ENCODE results near the gene PKNOX2.

Gene PKNOX2

GRCh38 chr11:125345421-125346178 lies 181.0 kb downstream of the PKNOX2 start:
- DNase-seq = peak; percentile 64

DNA sequence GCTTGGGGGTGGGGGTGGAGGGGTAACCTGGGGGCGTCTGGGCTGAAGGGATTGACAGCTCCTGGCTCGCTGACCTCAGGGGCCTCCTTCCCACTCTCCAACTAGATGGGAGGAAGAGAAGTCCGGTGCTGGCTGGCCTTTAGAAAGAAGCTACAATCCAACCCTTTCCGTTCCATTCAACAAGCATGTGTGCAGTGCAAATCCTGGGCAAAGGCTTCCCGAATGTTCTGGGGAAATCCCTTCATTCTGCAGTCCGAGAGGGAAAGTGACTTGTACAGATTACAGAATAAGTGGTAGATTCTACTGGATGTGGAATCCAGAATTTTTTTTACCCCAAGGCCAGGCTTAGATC lies 181.6 kb downstream of the PKNOX2 start:
- DNase-seq = no peak

GRCh38 chr11:125346565-125347260 lies 182.2 kb downstream of the PKNOX2 start:
- DNase-seq = no peak

GRCh38 chr11:125347261-125347585 lies 182.7 kb downstream of the PKNOX2 start:
- no peak for DNase-seq

- no peak for DNase-seq
Measured at GRCh38 chr11:125348141-125348651, 183.6 kb downstream of the PKNOX2 start.

GRCh38 chr11:125348674-125349309 lies 184.2 kb downstream of the PKNOX2 start:
- DNase-seq = peak; percentile 74

DNA sequence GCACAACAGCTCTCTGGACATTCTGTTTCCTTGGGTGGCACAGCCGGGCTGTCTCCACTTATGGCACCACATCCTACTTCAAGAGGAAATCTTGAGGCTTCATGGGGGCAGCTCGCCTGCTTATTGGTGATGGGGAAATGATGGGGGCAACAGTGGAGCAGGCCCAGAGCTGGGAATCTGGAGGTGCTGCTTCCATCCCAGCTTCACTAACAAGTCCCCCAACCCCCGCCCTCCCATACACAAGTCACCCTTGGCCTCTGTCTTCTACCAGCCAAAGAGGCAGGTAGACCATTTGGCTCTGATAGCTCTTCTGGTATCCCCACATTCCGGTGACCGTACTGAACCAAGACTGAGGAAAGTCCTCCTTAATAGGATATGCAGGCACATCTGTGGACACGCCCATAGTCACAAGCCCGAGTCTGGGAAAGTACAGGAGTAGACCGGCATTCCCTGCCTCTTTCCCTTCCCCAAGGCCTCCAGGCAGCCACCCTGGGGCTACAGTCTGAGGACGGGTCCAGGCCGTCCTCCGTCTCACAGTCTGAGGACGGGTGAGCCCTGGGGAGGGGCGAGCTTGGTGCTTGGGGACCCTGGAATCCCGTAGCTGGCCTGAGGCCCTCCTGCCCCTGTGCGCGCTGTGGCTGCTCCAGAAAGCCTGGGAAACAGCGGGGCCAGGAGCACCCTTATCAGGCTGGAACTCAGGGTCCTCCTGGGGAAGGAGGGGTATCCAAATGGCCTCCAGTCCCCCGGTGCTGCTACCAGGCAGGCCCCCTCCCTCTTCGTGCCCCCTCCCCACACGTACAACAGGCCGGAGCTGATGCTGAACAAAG lies 185.9 kb downstream of the PKNOX2 start:
- no peak for DNase-seq

DNA sequence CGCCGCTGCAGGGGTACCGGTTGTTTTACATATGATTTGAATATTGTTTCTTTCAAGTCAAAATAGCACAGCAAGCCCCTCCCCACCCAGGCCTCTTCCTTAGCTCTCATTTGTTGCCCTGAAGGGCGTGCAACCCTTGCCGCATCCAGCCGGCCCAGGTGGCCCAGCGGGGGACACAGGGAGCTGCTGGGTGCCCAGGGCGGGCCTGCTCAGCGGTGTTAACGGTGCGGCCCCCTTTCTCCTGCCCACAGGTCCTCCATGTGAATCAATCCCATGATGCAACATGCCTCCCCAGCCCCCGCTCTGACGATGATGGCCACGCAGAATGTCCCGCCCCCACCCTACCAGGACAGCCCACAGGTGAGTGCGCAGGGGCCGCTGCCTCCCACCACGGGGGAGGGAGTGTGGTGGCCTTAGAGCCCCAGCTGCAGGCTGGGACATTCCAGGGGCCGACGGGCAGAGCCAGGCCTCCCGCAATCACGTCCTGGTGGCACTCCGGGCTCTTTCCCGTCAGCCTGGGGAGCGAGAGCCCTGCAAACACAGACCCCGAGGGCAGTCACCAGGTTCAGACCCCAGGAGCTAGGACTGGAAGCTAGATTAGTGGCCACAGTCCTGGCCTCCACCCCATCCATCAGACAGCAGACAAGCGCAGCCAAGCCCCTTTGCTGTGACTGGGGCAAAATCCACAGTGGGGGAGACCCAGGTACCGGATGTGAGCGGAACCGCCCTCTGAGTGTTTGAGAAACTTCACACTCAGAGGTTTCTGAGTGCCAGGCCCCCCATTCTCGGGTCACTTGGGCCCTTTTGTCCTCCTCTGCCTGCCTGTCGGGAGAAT lies 186.7 kb downstream of the PKNOX2 start:
- no peak for DNase-seq

- no peak for DNase-seq
Measured at GRCh38 chr11:125351868-125352250, 187.3 kb downstream of the PKNOX2 start.

GRCh38 chr11:125356797-125357196 lies 192.2 kb downstream of the PKNOX2 start:
- DNase-seq = no peak

DNA sequence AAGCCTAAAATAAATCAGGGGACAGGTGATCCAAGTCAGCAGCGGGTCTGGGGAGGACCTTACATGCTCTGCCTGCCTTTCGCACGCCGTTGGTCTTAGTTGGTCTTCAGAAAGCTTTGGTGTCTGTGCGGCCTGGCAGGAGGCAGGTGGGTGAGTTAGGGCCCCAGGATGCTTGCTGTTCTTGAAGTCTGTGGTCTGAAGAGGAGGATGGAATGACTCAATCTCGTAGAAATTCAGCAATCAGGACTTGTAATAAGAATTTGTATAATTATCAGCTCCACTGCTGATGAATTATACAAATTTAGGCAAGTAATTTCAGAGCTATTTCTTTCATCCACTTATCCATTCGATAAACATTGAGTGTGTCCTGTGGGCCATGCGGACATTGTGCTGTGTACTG lies 193.0 kb downstream of the PKNOX2 start:
- no peak for DNase-seq

- no peak for DNase-seq
Measured at GRCh38 chr11:125358254-125358840, 193.8 kb downstream of the PKNOX2 start.

DNA sequence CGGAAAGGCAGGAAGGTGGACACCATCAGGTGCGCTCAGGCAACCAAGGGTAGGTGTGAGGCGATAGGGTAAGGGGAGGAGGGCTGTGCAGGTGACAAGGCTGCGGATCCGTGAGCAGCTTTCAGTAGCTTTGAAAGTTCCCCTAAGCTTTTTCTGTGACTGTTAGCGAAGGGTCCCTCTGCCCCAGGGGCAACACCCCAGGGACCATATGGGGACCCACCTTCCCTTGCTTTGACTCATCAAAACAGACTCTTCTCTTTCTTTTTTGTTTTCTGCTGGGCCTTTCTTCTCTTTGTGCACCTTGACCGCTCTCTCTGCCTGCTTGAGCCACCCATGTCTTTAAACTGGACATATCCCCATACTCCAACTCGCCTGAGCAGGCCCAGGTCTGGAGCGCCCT lies 194.6 kb downstream of the PKNOX2 start:
- DNase-seq = no peak

DNA sequence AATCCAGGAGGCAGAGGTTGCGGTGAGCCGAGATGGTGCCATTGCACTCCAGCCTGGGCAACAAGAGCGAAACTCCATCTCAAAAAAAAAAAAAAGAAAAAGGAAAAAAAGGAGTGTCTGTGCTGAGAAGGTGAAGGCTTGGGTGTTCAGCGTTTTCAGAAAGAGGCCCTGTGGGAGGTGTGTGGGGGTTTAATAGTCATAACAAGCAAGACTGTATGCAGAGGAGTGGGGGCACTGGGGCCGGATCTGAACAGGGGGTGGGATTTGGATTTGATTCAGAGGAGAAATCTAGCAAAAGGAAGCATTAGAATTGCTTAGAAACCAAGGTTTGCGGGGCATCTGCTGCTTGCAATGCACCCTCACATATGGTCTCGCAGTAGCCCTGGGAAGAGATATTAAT lies 195.5 kb downstream of the PKNOX2 start:
- no peak for DNase-seq

- no peak for DNase-seq
Measured at GRCh38 chr11:125364121-125364826, 199.7 kb downstream of the PKNOX2 start.

GRCh38 chr11:125365196-125365931 lies 200.8 kb downstream of the PKNOX2 start:
- no peak for DNase-seq

- DNase-seq = no peak
Measured at GRCh38 chr11:125367710-125368109, 203.2 kb downstream of the PKNOX2 start.

DNA sequence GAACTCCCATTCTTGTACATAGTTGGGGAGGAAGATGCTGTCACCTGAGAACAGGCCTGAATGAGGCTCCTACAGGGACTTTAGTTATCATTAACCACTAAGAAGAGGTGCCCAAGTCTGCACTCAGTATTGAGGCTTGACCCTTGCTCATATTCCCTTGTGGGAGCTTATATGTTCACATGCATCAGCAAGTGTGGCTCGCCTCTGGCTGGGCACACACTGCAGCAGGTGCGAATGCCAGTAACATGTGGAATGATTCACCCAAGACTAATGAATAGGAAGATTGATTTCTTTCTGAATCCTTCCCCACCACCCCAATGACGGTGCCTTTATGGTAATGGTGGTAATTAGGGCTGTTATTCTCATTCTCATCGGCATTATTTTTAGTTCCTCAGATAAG lies 204.2 kb downstream of the PKNOX2 start:
- DNase-seq = no peak

GRCh38 chr11:125369808-125370207 lies 205.3 kb downstream of the PKNOX2 start:
- no peak for DNase-seq
